GM12878 (cell line): ENCODE data around the gene C3.

Source experiments
- BRCA1 ChIP-seq: IDR thresholded peaks from 2 replicates; pipeline ENCODE4 v1.6.1; 2011; ENCODE audit warnings: low read depth, low read length, improper control_type of control experiment
- CREB1 ChIP-seq: IDR thresholded peaks from 2 replicates; pipeline ENCODE4 v1.6.1; 2012; ENCODE audit warnings: low read depth, mild to moderate bottlenecking, inconsistent platforms
- CTCF ChIP-seq, 3 experiments: IDR thresholded peaks in 2 of 3; conservative IDR thresholded peaks in 1 of 3; 2 replicates each; pipeline ENCODE4 v1.5.1; 2011; ENCODE audit warnings: low read depth in 3 of 3, low read length in 3 of 3, mild to moderate bottlenecking in 3 of 3, control low read depth in 2 of 3, moderate library complexity in 2 of 3, inconsistent platforms in 1 of 3, mixed read lengths in 1 of 3; ENCODE audit not compliant: control insufficient read depth in 2 of 3, insufficient read depth in 1 of 3; ENCODE audit errors: extremely low read depth in 1 of 3
- EP300 ChIP-seq, 2 experiments: fragments of 150-350 bp in 1 of 2; IDR thresholded peaks; 2 replicates each; pipeline ENCODE4 v1.6.1; 2011 to 2012; ENCODE audit warnings: low read depth in 2 of 2, low read length in 2 of 2, borderline replicate concordance in 1 of 2, improper control_type of control experiment in 1 of 2, inconsistent platforms in 1 of 2; ENCODE audit not compliant: control insufficient read depth in 1 of 2
- ESRRA ChIP-seq: IDR thresholded peaks from 2 replicates; pipeline ENCODE4 v1.6.1; 2012; ENCODE audit warnings: mild to moderate bottlenecking, low read length, improper control_type of control experiment
- JUNB ChIP-seq: IDR thresholded peaks from 2 replicates; pipeline ENCODE4 v1.6.1; 2016; ENCODE audit warnings: antibody characterized with exemption, mild to moderate bottlenecking
- MYC ChIP-seq: IDR thresholded peaks from 2 replicates; pipeline ENCODE4 v1.6.1; 2011; ENCODE audit warnings: mild to moderate bottlenecking, low read length, moderate library complexity, inconsistent platforms; ENCODE audit not compliant: insufficient read depth, insufficient replicate concordance, insufficient read length, severe bottlenecking
- POLR2AphosphoS5 ChIP-seq: IDR thresholded peaks from 2 replicates; pipeline ENCODE4 v1.6.1; 2011; ENCODE audit warnings: mild to moderate bottlenecking, low read length, inconsistent platforms
- REST ChIP-seq: IDR thresholded peaks from 2 replicates; pipeline ENCODE4 v1.6.1; 2012; ENCODE audit warnings: mild to moderate bottlenecking, low read depth, low read length
- STAT1 ChIP-seq: fragments of 450-650 bp; conservative IDR thresholded peaks from 2 replicates; pipeline ENCODE4 v1.6.1; 2014; ENCODE audit warnings: antibody characterized with exemption, mild to moderate bottlenecking
- ZBTB11 ChIP-seq: fragments of 450-650 bp; formaldehyde crosslinking; IDR thresholded peaks from 2 replicates; pipeline ENCODE4 v1.5.0; 2022; ENCODE audit warnings: mild to moderate bottlenecking, missing genetic modification characterization

- TF ChIP-seq BRCA1 (no peak), REST (no peak), STAT1 (no peak), JUNB (no peak), CTCF (IDR thresholded peaks at IDR 0.05 in 2 of 3, conservative IDR thresholded peaks at IDR 0.05 in 1 of 3; ENCODE audit: control insufficient read depth in 2 of 3, extremely low read depth in 1 of 3, insufficient read depth in 1 of 3, low read depth in 3 of 3, low read length in 3 of 3) (no peak), POLR2AphosphoS5 (no peak), EP300 (IDR thresholded peaks at IDR 0.05; ENCODE audit: borderline replicate concordance in 1 of 2, control insufficient read depth in 1 of 2, low read depth in 2 of 2, low read length in 2 of 2) (no peak), MYC (no peak), ZBTB11 (CRISPR knock-in tag) (no peak), ESRRA (no peak), CREB1 (no peak)
These were observed 12.4 kb upstream of the C3 start for GRCh38 chr19:6732803-6733337.
